Suprapubic skin (tissue), 4 donors: ENCODE measurements around the gene PDP2.

Experiments used
- CTCF ChIP-seq, 2 donors: fragments of 200-600 bp in 1 of 2; fragments of 450-650 bp in 1 of 2; sonication (generic) in 1 of 2; IDR thresholded peaks; one replicate each; pipeline ENCODE4 v1.5.1; 2016 to 2019; ENCODE audit warnings: antibody characterized with exemption in 2 of 2, mild to moderate bottlenecking in 1 of 2, moderate library complexity in 1 of 2
- POLR2A ChIP-seq, 2 donors: fragments of 450-650 bp; IDR thresholded peaks; one replicate each; pipeline ENCODE4 v1.6.1; 2017; ENCODE audit warnings: antibody characterized with exemption in 2 of 2, mild to moderate bottlenecking in 2 of 2, moderate library complexity in 2 of 2
- POLR2AphosphoS5 ChIP-seq, 3 donors: sonication (generic); formaldehyde crosslinking; IDR thresholded peaks; one replicate each; pipeline ENCODE4 v1.6.1; 2017; ENCODE audit warnings: antibody characterized with exemption in 3 of 3

- TF ChIP-seq CTCF (IDR thresholded peaks at IDR 0.05), result no peak
- no peak for TF ChIP-seq POLR2A (IDR thresholded peaks at IDR 0.05)
- no peak for TF ChIP-seq POLR2AphosphoS5 (IDR thresholded peaks at IDR 0.05)
These were observed 34.7 kb downstream of the PDP2 start for GRCh38 chr16:66915041-66915440.
